ENCODE measurements around the gene SLC18B1.
A peak's percentile ranks its signal among the peaks of the same experiment; 100 is the strongest.

The SLC18B1 gene

DNA sequence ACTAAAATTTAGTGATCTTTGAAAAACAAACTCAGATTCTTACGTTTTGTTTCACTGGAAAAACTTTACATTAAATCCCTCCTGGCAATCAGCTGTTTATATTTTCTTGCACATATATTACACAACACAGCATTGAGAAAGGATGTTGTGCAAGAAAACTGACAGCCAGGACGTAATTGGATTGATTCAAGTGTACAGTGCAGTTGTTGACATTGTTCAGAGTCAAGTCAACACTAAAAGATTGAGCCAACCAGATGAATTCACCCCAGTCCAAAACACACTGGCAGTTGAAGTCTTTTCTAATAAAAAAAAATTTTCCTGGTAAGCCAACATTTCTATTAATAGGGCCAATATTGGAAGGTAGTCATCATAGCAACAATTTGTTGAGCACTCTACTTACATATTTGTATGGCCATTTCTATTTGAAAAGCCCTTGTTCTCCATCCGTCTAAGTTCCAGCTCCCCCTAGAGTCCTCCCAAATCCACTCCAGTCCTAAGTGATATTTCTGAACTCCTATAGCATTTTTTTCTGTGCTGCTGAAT, 63.7 kb downstream of the SLC18B1 start:
- no peaks in the 10 kb centered on the region for H3K9me3 ChIP-seq (ENCODE audit: insufficient read depth, low read length)
- no peak overlapping the region for H3K27ac ChIP-seq (ENCODE audit: low read length)
- TF ChIP-seq, protein P1, sequence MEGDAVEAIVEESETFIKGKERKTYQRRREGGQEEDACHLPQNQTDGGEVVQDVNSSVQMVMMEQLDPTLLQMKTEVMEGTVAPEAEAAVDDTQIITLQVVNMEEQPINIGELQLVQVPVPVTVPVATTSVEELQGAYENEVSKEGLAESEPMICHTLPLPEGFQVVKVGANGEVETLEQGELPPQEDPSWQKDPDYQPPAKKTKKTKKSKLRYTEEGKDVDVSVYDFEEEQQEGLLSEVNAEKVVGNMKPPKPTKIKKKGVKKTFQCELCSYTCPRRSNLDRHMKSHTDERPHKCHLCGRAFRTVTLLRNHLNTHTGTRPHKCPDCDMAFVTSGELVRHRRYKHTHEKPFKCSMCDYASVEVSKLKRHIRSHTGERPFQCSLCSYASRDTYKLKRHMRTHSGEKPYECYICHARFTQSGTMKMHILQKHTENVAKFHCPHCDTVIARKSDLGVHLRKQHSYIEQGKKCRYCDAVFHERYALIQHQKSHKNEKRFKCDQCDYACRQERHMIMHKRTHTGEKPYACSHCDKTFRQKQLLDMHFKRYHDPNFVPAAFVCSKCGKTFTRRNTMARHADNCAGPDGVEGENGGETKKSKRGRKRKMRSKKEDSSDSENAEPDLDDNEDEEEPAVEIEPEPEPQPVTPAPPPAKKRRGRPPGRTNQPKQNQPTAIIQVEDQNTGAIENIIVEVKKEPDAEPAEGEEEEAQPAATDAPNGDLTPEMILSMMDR (IDR thresholded peaks at IDR 0.05; ENCODE audit: low read depth, low read length): peak; percentile 46
- no peak for TF ChIP-seq EZH2phosphoT487 (IDR thresholded peaks at IDR 0.05; ENCODE audit: low read depth)
- H3K27me3 ChIP-seq (ENCODE audit: low read depth, low read length): no peaks in the 10 kb centered on the region
- no peaks in the 10 kb centered on the region for H3K79me2 ChIP-seq (ENCODE audit: low read length)
- no peak overlapping the region for H2AFZ ChIP-seq (ENCODE audit: low read depth, low read length)
- no peaks in the 10 kb centered on the region for H4K20me1 ChIP-seq (ENCODE audit: insufficient read depth, low read length)
- peaks cover 33% of the 10 kb centered on the region for H3K4me1 ChIP-seq (ENCODE audit: low read length)
- H3K4me3 ChIP-seq (ENCODE audit: low read length): no peak overlapping the region
- no peak overlapping the region for H3K4me2 ChIP-seq (ENCODE audit: low read length)
- no peaks in the 10 kb centered on the region for H3K36me3 ChIP-seq (replicated peaks; ENCODE audit: low read depth, low read length)
- H3K9ac ChIP-seq (ENCODE audit: low read length): no peak overlapping the region

DNA sequence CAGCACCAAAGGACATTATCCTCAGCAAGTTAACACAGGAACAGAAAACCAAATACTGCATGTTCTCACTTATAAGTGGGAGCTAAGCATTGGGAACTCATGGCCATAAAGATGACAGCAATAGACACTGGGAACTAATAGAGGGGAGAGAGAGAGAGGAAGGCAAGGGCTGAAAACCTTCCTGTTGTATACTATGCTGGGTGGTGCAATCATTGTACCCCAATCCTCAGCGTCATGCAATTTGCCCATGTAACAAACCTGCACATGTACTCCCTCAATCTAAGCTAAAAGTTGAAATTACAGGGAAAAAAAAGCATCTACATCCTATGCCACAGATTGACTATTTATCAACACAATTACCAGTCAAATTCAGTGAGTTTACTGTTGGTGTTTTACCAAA, 64.6 kb downstream of the SLC18B1 start:
- no peak overlapping the region for H2AFZ ChIP-seq (ENCODE audit: low read depth, low read length)

DNA sequence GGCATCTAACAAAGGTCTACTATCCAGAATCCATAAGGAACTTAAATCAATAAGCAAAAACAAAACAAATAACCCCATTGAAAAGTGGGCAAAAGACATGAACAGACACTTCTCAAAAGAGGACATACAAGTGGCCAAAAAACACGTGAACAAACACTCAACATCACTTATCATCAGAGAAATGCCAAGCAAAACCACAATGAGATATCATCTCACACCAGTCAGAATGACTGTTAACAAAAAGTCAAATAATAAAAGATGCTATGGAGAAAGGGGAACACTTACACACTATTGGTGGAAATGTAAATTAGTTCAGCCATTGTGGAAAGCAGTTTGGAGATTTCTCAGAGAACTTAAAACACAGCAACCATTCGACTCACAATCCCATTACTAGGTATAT, 65.2 kb downstream of the SLC18B1 start:
- Histone ChIP-seq H3K4me3 (ENCODE audit: low read length) (no peak overlapping the region), H2AFZ (ENCODE audit: low read depth, low read length) (no peak overlapping the region), H3K79me2 (ENCODE audit: low read length) (no peaks in the 10 kb centered on the region), H3K27ac (ENCODE audit: low read length) (no peak overlapping the region), H3K9ac (ENCODE audit: low read length) (no peak overlapping the region), H4K20me1 (ENCODE audit: insufficient read depth, low read length) (no peaks in the 10 kb centered on the region), H3K4me1 (ENCODE audit: low read length) (peaks cover 33% of the 10 kb centered on the region), H3K9me3 (ENCODE audit: insufficient read depth, low read length) (no peaks in the 10 kb centered on the region), H3K4me2 (ENCODE audit: low read length) (no peak overlapping the region), H3K36me3 (replicated peaks; ENCODE audit: low read depth, low read length) (no peaks in the 10 kb centered on the region), H3K27me3 (ENCODE audit: low read depth, low read length) (no peaks in the 10 kb centered on the region)
- TF ChIP-seq, protein P1 (IDR thresholded peaks at IDR 0.05; ENCODE audit: low read depth, low read length): no peak
- no peak for TF ChIP-seq EZH2phosphoT487 (IDR thresholded peaks at IDR 0.05; ENCODE audit: low read depth)

More for the DNA sequence above, 64.6 kb downstream of the SLC18B1 start:
- Histone ChIP-seq H3K4me1 (ENCODE audit: low read length) (peaks cover 33% of the 10 kb centered on the region), H4K20me1 (ENCODE audit: insufficient read depth, low read length) (no peaks in the 10 kb centered on the region), H3K9me3 (ENCODE audit: insufficient read depth, low read length) (no peaks in the 10 kb centered on the region), H3K9ac (ENCODE audit: low read length) (no peak overlapping the region), H3K4me2 (ENCODE audit: low read length) (no peak overlapping the region), H3K27me3 (ENCODE audit: low read depth, low read length) (no peaks in the 10 kb centered on the region), H3K79me2 (ENCODE audit: low read length) (no peaks in the 10 kb centered on the region), H3K4me3 (ENCODE audit: low read length) (no peak overlapping the region), H3K27ac (ENCODE audit: low read length) (no peak overlapping the region), H3K36me3 (replicated peaks; ENCODE audit: low read depth, low read length) (no peaks in the 10 kb centered on the region)
- TF ChIP-seq, protein P1 (IDR thresholded peaks at IDR 0.05; ENCODE audit: low read depth, low read length): no peak
- no peak for TF ChIP-seq EZH2phosphoT487 (IDR thresholded peaks at IDR 0.05; ENCODE audit: low read depth)

DNA sequence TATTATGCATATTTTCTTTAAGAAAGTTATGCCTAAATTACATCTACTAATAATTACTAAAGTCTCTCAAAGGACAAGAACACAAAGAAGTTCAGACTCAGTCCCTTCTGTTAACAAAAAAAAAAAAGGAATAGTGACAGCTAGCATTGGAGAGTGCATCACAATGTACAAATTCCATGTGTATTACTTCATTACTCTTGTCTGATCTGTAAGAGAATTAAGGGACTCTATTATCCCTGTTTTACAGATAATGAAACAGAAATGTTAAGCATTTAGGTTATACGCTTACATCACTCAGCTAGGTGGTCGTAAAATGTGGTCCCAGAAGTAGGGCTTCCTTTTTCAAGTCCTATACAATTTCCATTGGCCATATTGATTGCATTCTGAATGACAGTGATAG, 67.4 kb downstream of the SLC18B1 start:
- no peak overlapping the region for H3K4me2 ChIP-seq (ENCODE audit: low read length)
- no peaks in the 10 kb centered on the region for H3K79me2 ChIP-seq (ENCODE audit: low read length)
- H2AFZ ChIP-seq (ENCODE audit: low read depth, low read length): no peak overlapping the region
- H3K9ac ChIP-seq (ENCODE audit: low read length): no peak overlapping the region
- no peaks in the 10 kb centered on the region for H3K36me3 ChIP-seq (replicated peaks; ENCODE audit: low read depth, low read length)
- no peaks in the 10 kb centered on the region for H4K20me1 ChIP-seq (ENCODE audit: insufficient read depth, low read length)
- H3K4me1 ChIP-seq (ENCODE audit: low read length): peaks cover 28% of the 10 kb centered on the region
- H3K27ac ChIP-seq (ENCODE audit: low read length): no peak overlapping the region
- no peak overlapping the region for H3K4me3 ChIP-seq (ENCODE audit: low read length)
- H3K27me3 ChIP-seq (ENCODE audit: low read depth, low read length): no peaks in the 10 kb centered on the region
- no peak for TF ChIP-seq EZH2phosphoT487 (IDR thresholded peaks at IDR 0.05; ENCODE audit: low read depth)
- TF ChIP-seq, protein P1 (IDR thresholded peaks at IDR 0.05; ENCODE audit: low read depth, low read length): no peak
- no peaks in the 10 kb centered on the region for H3K9me3 ChIP-seq (ENCODE audit: insufficient read depth, low read length)

Data from OCI-LY3 (cell line).